ENCODE data around the gene PDE10A. TPM values are rescaled to one million over a fixed set of nuclear protein-coding genes. Genes with fewer than 3 reads are reported as not detected.
"Not testable (repeated sequence)": the region's sequence is repeated elsewhere in the genome, so short reads cannot be mapped to it uniquely, and the experiment has no call there.

PDE10A gene
- total and polyA plus RNA-seq, 5 donors from 2014 or later = not detected

GRCh38 chr6:165630544-165630953 lies 32.5 kb downstream of the PDE10A start:
- no peak for ATAC-seq (ENCODE audit: low read depth in 2 of 2)
- no peaks in the 10 kb centered on the region for H3K9me3 ChIP-seq (ENCODE audit: control insufficient read depth in 2 of 2, low read length in 2 of 2)
- H3K27me3 ChIP-seq (ENCODE audit: control insufficient read depth, insufficient read depth, low read length) = no peaks in the 10 kb centered on the region
- no peak overlapping the region for H3K27ac Mint-ChIP-seq
- no peaks in the 10 kb centered on the region for H3K27me3 Mint-ChIP-seq
- H3K4me1 Mint-ChIP-seq = peaks cover 0 to 2% (median 0%) of the 10 kb centered on the region in 4 donors
- H3K4me3 Mint-ChIP-seq = no peak overlapping the region
- no peak for DNase-seq
- no peak overlapping the region for H3K4me3 ChIP-seq (ENCODE audit: low read depth, low read length)
- no peaks in the 10 kb centered on the region for H3K4me1 ChIP-seq (ENCODE audit: control insufficient read depth, insufficient read depth, low read length, poor library complexity, severe bottlenecking)
- H3K27ac ChIP-seq (ENCODE audit: insufficient read depth, low read length, poor library complexity, severe bottlenecking) = no peak overlapping the region
- H3K36me3 ChIP-seq (ENCODE audit: control insufficient read depth, insufficient read depth, low read length) = no peaks in the 10 kb centered on the region
- no peaks in the 10 kb centered on the region for H3K36me3 Mint-ChIP-seq
- peaks cover 0 to 4% (median 0%) of the 10 kb centered on the region in 7 donors for H3K9me3 Mint-ChIP-seq

- no peak overlapping the region for H3K27ac Mint-ChIP-seq
- no peak overlapping the region for H3K27ac ChIP-seq (ENCODE audit: insufficient read depth, low read length, poor library complexity, severe bottlenecking)
- no peaks in the 10 kb centered on the region for H3K36me3 ChIP-seq (ENCODE audit: control insufficient read depth, insufficient read depth, low read length)
- ATAC-seq (ENCODE audit: low read depth in 2 of 2) = no peak
- H3K4me1 Mint-ChIP-seq = peaks cover 0 to under 1% (median 0%) of the 10 kb centered on the region in 4 donors
- no peaks in the 10 kb centered on the region for H3K27me3 Mint-ChIP-seq
- H3K27me3 ChIP-seq (ENCODE audit: control insufficient read depth, insufficient read depth, low read length) = no peaks in the 10 kb centered on the region
- H3K4me1 ChIP-seq (ENCODE audit: control insufficient read depth, insufficient read depth, low read length, poor library complexity, severe bottlenecking) = no peaks in the 10 kb centered on the region
- no peaks in the 10 kb centered on the region for H3K36me3 Mint-ChIP-seq
- H3K4me3 ChIP-seq (ENCODE audit: low read depth, low read length) = no peak overlapping the region
- peaks cover 0 to 2% (median 0%) of the 10 kb centered on the region in 7 donors for H3K9me3 Mint-ChIP-seq
- no peaks in the 10 kb centered on the region for H3K9me3 ChIP-seq (ENCODE audit: control insufficient read depth in 2 of 2, low read length in 2 of 2)
- H3K4me3 Mint-ChIP-seq = no peak overlapping the region
- no peak for DNase-seq
Observed at GRCh38 chr6:165628955-165629354, 34.1 kb downstream of the PDE10A start.

GRCh38 chr6:165627366-165627765 lies 35.7 kb downstream of the PDE10A start:
- Mint-ChIP-seq H3K36me3 (no peaks in the 10 kb centered on the region), H3K27ac (no peak overlapping the region)

GRCh38 chr6:165626711-165627110 lies 36.3 kb downstream of the PDE10A start:
- DNase-seq (no peak), ATAC-seq (ENCODE audit: low read depth in 2 of 2) (no peak)
- H3K4me1 Mint-ChIP-seq = no peaks in the 10 kb centered on the region
- Histone ChIP-seq H3K36me3 (ENCODE audit: control insufficient read depth, insufficient read depth, low read length) (no peaks in the 10 kb centered on the region), H3K9me3 (ENCODE audit: control insufficient read depth in 2 of 2, low read length in 2 of 2) (no peaks in the 10 kb centered on the region), H3K4me3 (ENCODE audit: low read depth, low read length) (no peak overlapping the region), H3K27ac (ENCODE audit: insufficient read depth, low read length, poor library complexity, severe bottlenecking) (no peak overlapping the region), H3K4me1 (ENCODE audit: control insufficient read depth, insufficient read depth, low read length, poor library complexity, severe bottlenecking) (no peaks in the 10 kb centered on the region), H3K27me3 (ENCODE audit: control insufficient read depth, insufficient read depth, low read length) (no peaks in the 10 kb centered on the region)
- H3K4me3 Mint-ChIP-seq = no peak overlapping the region
- H3K27me3 Mint-ChIP-seq = no peaks in the 10 kb centered on the region
- no peaks in the 10 kb centered on the region for H3K36me3 Mint-ChIP-seq
- H3K27ac Mint-ChIP-seq = no peak overlapping the region
- H3K9me3 Mint-ChIP-seq = peaks cover 0 to 2% (median 0%) of the 10 kb centered on the region in 7 donors

More at GRCh38 chr6:165627366-165627765, 35.7 kb downstream of the PDE10A start:
- DNase-seq = no peak
- Mint-ChIP-seq H3K9me3 (peaks cover 0 to 2% (median 0%) of the 10 kb centered on the region in 7 donors), H3K4me1 (no peaks in the 10 kb centered on the region), H3K27me3 (no peaks in the 10 kb centered on the region), H3K4me3 (no peak overlapping the region)
- H3K36me3 ChIP-seq (ENCODE audit: control insufficient read depth, insufficient read depth, low read length) = no peaks in the 10 kb centered on the region
- no peaks in the 10 kb centered on the region for H3K9me3 ChIP-seq (ENCODE audit: control insufficient read depth in 2 of 2, low read length in 2 of 2)
- H3K4me3 ChIP-seq (ENCODE audit: low read depth, low read length) = no peak overlapping the region
- ATAC-seq (ENCODE audit: low read depth in 2 of 2) = no peak
- no peaks in the 10 kb centered on the region for H3K27me3 ChIP-seq (ENCODE audit: control insufficient read depth, insufficient read depth, low read length)
- H3K4me1 ChIP-seq (ENCODE audit: control insufficient read depth, insufficient read depth, low read length, poor library complexity, severe bottlenecking) = no peaks in the 10 kb centered on the region
- no peak overlapping the region for H3K27ac ChIP-seq (ENCODE audit: insufficient read depth, low read length, poor library complexity, severe bottlenecking)

- Histone ChIP-seq H3K9me3 (ENCODE audit: control insufficient read depth in 2 of 2, low read length in 2 of 2) (no peaks in the 10 kb centered on the region), H3K4me3 (ENCODE audit: low read depth, low read length) (no peak overlapping the region), H3K36me3 (ENCODE audit: control insufficient read depth, insufficient read depth, low read length) (no peaks in the 10 kb centered on the region), H3K27ac (ENCODE audit: insufficient read depth, low read length, poor library complexity, severe bottlenecking) (no peak overlapping the region), H3K27me3 (ENCODE audit: control insufficient read depth, insufficient read depth, low read length) (no peaks in the 10 kb centered on the region), H3K4me1 (ENCODE audit: control insufficient read depth, insufficient read depth, low read length, poor library complexity, severe bottlenecking) (no peaks in the 10 kb centered on the region)
- Mint-ChIP-seq H3K4me1 (no peaks in the 10 kb centered on the region), H3K4me3 (no peak overlapping the region), H3K27me3 (no peaks in the 10 kb centered on the region), H3K27ac (no peak overlapping the region), H3K9me3 (peaks cover 0 to 4% (median 0%) of the 10 kb centered on the region in 7 donors), H3K36me3 (no peaks in the 10 kb centered on the region)
- no peak for ATAC-seq (ENCODE audit: low read depth in 2 of 2)
- DNase-seq = no peak
Observed at GRCh38 chr6:165624871-165625639, 38.0 kb downstream of the PDE10A start.

- DNase-seq (no peak), ATAC-seq (ENCODE audit: low read depth in 2 of 2) (no peak)
- Mint-ChIP-seq H3K36me3 (no peaks in the 10 kb centered on the region), H3K27ac (no peak overlapping the region), H3K4me3 (no peak overlapping the region), H3K4me1 (no peaks in the 10 kb centered on the region), H3K9me3 (peaks cover 0 to 4% (median 0%) of the 10 kb centered on the region in 7 donors), H3K27me3 (no peaks in the 10 kb centered on the region)
- Histone ChIP-seq H3K27ac (ENCODE audit: insufficient read depth, low read length, poor library complexity, severe bottlenecking) (no peak overlapping the region), H3K27me3 (ENCODE audit: control insufficient read depth, insufficient read depth, low read length) (no peaks in the 10 kb centered on the region), H3K36me3 (ENCODE audit: control insufficient read depth, insufficient read depth, low read length) (no peaks in the 10 kb centered on the region), H3K9me3 (ENCODE audit: control insufficient read depth in 2 of 2, low read length in 2 of 2) (no peaks in the 10 kb centered on the region), H3K4me1 (ENCODE audit: control insufficient read depth, insufficient read depth, low read length, poor library complexity, severe bottlenecking) (no peaks in the 10 kb centered on the region), H3K4me3 (ENCODE audit: low read depth, low read length) (no peak overlapping the region)
Observed at GRCh38 chr6:165621940-165622339, 41.1 kb downstream of the PDE10A start.

GRCh38 chr6:165618891-165619290 lies 44.1 kb downstream of the PDE10A start:
- not testable (repeated sequence) for H3K9me3 Mint-ChIP-seq; H3K27ac ChIP-seq (ENCODE audit: insufficient read depth, low read length, poor library complexity, severe bottlenecking); H3K4me3 Mint-ChIP-seq; H3K9me3 ChIP-seq (ENCODE audit: control insufficient read depth in 2 of 2, low read length in 2 of 2); H3K27ac Mint-ChIP-seq; H3K36me3 ChIP-seq (ENCODE audit: control insufficient read depth, insufficient read depth, low read length); H3K4me3 ChIP-seq (ENCODE audit: low read depth, low read length); H3K27me3 Mint-ChIP-seq; H3K4me1 Mint-ChIP-seq; ATAC-seq (ENCODE audit: low read depth in 2 of 2); H3K36me3 Mint-ChIP-seq; H3K27me3 ChIP-seq (ENCODE audit: control insufficient read depth, insufficient read depth, low read length); H3K4me1 ChIP-seq (ENCODE audit: control insufficient read depth, insufficient read depth, low read length, poor library complexity, severe bottlenecking); DNase-seq

- ATAC-seq (ENCODE audit: low read depth in 2 of 2) (no peak), DNase-seq (no peak)
- Mint-ChIP-seq H3K4me3 (no peak overlapping the region), H3K27ac (no peak overlapping the region), H3K27me3 (no peaks in the 10 kb centered on the region), H3K36me3 (no peaks in the 10 kb centered on the region), H3K9me3 (peaks cover 0 to 8% (median 0%) of the 10 kb centered on the region in 7 donors), H3K4me1 (no peaks in the 10 kb centered on the region)
- no peak overlapping the region for H3K4me3 ChIP-seq (ENCODE audit: low read depth, low read length)
- H3K9me3 ChIP-seq (ENCODE audit: control insufficient read depth in 2 of 2, low read length in 2 of 2) = no peaks in the 10 kb centered on the region
- no peaks in the 10 kb centered on the region for H3K4me1 ChIP-seq (ENCODE audit: control insufficient read depth, insufficient read depth, low read length, poor library complexity, severe bottlenecking)
- H3K36me3 ChIP-seq (ENCODE audit: control insufficient read depth, insufficient read depth, low read length) = no peaks in the 10 kb centered on the region
- H3K27ac ChIP-seq (ENCODE audit: insufficient read depth, low read length, poor library complexity, severe bottlenecking) = no peak overlapping the region
- H3K27me3 ChIP-seq (ENCODE audit: control insufficient read depth, insufficient read depth, low read length) = no peaks in the 10 kb centered on the region
Observed at GRCh38 chr6:165618241-165618640, 44.8 kb downstream of the PDE10A start.

All from CD4-positive, CD25-positive, alpha-beta regulatory T cell (primary cell).